Sigmoid colon (tissue), 7 donors: ENCODE measurements around the gene TYW1B. TPM values are rescaled to one million over a fixed set of nuclear protein-coding genes. Genes with fewer than 3 reads are reported as not detected.
"Not testable (repeated sequence)": the region's sequence is repeated elsewhere in the genome, so short reads cannot be mapped to it uniquely, and the experiment has no call there.

ENCODE experiments used
- DNase-seq: peaks from one replicate; pipeline ENCODE4 v3.0.0-alpha.2; 2019
- H3K27ac ChIP-seq, 4 donors: fragments of 200-600 bp; sonication (generic); one replicate each; pipeline ENCODE4 v1.5.1; 2016 to 2019; ENCODE audit warnings: mild to moderate bottlenecking in 1 of 4
- H3K27me3 ChIP-seq, 3 donors: fragments of 200-600 bp; sonication (generic); one replicate each; pipeline ENCODE4 v1.5.1; 2019; ENCODE audit warnings: mild to moderate bottlenecking in 1 of 3
- H3K36me3 ChIP-seq, 4 donors: fragments of 200-600 bp; sonication (generic); one replicate each; pipeline ENCODE4 v1.5.1; 2016 to 2019
- H3K4me1 ChIP-seq, 4 donors: fragments of 200-600 bp; sonication (generic); one replicate each; pipeline ENCODE4 v1.5.1; 2017 to 2019
- H3K4me3 ChIP-seq, 4 donors: fragments of 200-600 bp; sonication (generic); one replicate each; pipeline ENCODE4 v1.5.1; 2017 to 2019; ENCODE audit warnings: mild to moderate bottlenecking in 2 of 4, moderate library complexity in 1 of 4
- H3K9me3 ChIP-seq, 4 donors: fragments of 200-600 bp in 3 of 4; sonication (generic) in 3 of 4; one replicate each; pipeline versions ENCODE4 v1.5.1 to v1.6.1; 2013 to 2019
- POLR2A ChIP-seq, 2 donors: fragments of 450-650 bp; IDR thresholded peaks; one replicate each; pipeline ENCODE4 v1.6.1; 2016; ENCODE audit warnings: antibody characterized with exemption in 2 of 2, mild to moderate bottlenecking in 2 of 2, moderate library complexity in 2 of 2
- POLR2AphosphoS5 ChIP-seq, 4 donors: sonication (generic); formaldehyde crosslinking; IDR thresholded peaks; one replicate each; pipeline ENCODE4 v1.6.1; 2017; ENCODE audit warnings: antibody characterized with exemption in 4 of 4
- WGBS, 2 donors: extraction: QIAGEN DNeasy Blood & Tissue Kit; methylation state at CpG; one replicate each; pipeline ENCODE4 v1.1.7; 2013; 5-methylcytosine and 5-hydroxymethylcytosine counted together
- intact Hi-C: fragments of 100-400 bp; cut with DNase I; formaldehyde crosslinking; loops from one replicate; pipeline ENCODE4 v1.15.1; 2023
- polyA plus RNA-seq, 3 donors: library from polyadenylated mRNA; stranded (reverse); fragments of 200-250 nt; gene quantifications; one replicate each; pipeline ENCODE4 v1.2.3, GENCODE V29; 2013
- total RNA-seq, 4 donors: library from RNA; depleted of rRNA; stranded (reverse); fragments of >200 nt; gene quantifications; one replicate each; pipeline ENCODE4 v1.1.0, GENCODE V29; 2016
- TF ChIP-seq, protein P1 (sequence below), 4 experiments: fragments of 450-650 bp in 3 of 4; fragments of 200-600 bp in 1 of 4; IDR thresholded peaks; one replicate each; pipeline ENCODE4 v1.5.1; 2016 to 2019; ENCODE audit warnings: antibody characterized with exemption in 4 of 4, mild to moderate bottlenecking in 3 of 4, moderate library complexity in 2 of 4
- donor health status: healthy with polysubstance abuse.
- donor health status: Bipolar disorder and iron deficiency.
- donor health status: healthy.

Gene TYW1B, protein sequence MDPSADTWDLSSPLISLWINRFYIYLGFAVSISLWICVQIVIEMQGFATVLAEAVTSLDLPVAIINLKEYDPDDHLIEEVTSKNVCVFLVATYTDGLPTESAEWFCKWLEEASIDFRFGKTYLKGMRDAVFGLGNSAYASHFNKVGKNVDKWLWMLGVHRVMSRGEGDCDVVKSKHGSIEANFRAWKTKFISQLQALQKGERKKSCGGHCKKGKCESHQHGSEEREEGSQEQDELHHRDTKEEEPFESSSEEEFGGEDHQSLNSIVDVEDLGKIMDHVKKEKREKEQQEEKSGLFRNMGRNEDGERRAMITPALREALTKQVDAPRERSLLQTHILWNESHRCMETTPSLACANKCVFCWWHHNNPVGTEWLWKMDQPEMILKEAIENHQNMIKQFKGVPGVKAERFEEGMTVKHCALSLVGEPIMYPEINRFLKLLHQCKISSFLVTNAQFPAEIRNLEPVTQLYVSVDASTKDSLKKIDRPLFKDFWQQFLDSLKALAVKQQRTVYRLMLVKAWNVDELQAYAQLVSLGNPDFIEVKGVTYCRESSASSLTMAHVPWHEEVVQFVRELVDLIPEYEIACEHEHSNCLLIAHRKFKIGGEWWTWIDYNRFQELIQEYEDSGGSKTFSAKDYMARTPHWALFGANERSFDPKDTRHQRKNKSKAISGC
- total RNA-seq (1 to 10 TPM; 1.9 to 5.6 (median 2.9) TPM), polyA plus RNA-seq (1 to 10 TPM; 1.4 to 2.4 (median 2.1) TPM)

DNA sequence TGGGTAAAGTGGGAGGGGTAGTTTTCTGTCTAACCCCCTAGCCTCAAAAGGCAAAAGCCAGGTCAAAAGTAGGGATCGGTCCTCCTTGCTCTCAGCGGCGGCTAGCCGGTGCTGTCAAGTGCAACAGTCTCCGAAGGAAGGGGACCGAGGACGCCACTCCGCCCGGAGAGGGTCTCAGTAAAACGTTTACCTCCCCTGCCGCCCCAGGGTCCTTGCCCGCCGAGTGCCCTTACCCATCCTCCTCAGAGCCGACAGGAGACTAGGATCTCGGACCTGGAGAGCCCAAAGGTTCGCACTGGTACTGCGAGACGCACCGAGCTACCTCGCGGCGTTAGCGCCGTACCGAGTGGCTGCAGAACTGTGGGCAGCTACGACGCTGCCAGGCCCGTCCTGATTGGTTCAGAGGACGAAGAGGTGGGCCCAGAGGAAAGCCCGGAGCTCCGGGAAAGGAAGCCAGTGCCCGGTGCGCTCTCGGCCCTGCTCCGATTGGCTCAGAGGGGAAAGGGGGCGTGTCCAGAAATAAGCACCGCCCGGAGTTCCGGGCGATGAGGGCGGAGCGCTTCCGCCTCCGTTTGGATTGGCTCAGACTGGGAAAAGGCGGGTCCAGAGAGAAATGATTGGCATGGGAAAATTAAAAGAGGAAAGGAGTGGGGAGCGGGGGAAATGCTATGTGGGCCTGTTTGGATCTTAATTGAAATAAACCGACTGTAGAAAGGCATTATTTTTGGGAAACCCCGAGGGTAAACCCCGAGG, at the start of gene TYW1B:
Gene TYW1B, minus strand, starts transcription at position 362 of the 753 bp plus-strand sequence. Its CDS starts 125 bp downstream, at position 237.
- Histone ChIP-seq H3K4me3 (peak within 1 kb of the TSS; percentile 70 to 85 (median 75)), H3K27ac (peak within 1 kb of the TSS; percentile 96 to 100 (median 98)), H3K4me1 (peaks cover 0 to 34% (median 30%) of the 10 kb centered on the region in 4 donors), H3K36me3 (peaks cover 3 to 21% (median 15%) of the 10 kb centered on the region in 4 donors)
- peak; percentile 95 to 99 (median 96) for TF ChIP-seq POLR2AphosphoS5 (IDR thresholded peaks at IDR 0.05)
- TF ChIP-seq, protein P1, sequence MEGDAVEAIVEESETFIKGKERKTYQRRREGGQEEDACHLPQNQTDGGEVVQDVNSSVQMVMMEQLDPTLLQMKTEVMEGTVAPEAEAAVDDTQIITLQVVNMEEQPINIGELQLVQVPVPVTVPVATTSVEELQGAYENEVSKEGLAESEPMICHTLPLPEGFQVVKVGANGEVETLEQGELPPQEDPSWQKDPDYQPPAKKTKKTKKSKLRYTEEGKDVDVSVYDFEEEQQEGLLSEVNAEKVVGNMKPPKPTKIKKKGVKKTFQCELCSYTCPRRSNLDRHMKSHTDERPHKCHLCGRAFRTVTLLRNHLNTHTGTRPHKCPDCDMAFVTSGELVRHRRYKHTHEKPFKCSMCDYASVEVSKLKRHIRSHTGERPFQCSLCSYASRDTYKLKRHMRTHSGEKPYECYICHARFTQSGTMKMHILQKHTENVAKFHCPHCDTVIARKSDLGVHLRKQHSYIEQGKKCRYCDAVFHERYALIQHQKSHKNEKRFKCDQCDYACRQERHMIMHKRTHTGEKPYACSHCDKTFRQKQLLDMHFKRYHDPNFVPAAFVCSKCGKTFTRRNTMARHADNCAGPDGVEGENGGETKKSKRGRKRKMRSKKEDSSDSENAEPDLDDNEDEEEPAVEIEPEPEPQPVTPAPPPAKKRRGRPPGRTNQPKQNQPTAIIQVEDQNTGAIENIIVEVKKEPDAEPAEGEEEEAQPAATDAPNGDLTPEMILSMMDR (IDR thresholded peaks at IDR 0.05), result peak in 2 of 4 experiments; percentile 8 to 17
- TF ChIP-seq POLR2A (IDR thresholded peaks at IDR 0.05), result peak; percentile 80 to 87
- not testable (repeated sequence) for H3K9me3 ChIP-seq, H3K27me3 ChIP-seq
- intact Hi-C loops, result loop anchor here (2.0 to 5.0 kb wide), 2 partner anchors 51 to 99 kb away; partner anchors contain the start of gene POM121
- peak; percentile 99 for DNase-seq
- WGBS, 2 donors, result 0% methylated on average over 49 of the region's 49 CpGs

- H3K4me1 ChIP-seq, H3K4me3 ChIP-seq, DNase-seq, H3K27ac ChIP-seq, H3K27me3 ChIP-seq, H3K9me3 ChIP-seq, H3K36me3 ChIP-seq, intact Hi-C loops: not testable (repeated sequence)
- 49 to 55% methylated on average over 6 of the region's 7 CpGs for WGBS, 2 donors
Measured at GRCh38 chr7:72867591-72867990, 39.6 kb upstream of the TYW1B start.

DNA sequence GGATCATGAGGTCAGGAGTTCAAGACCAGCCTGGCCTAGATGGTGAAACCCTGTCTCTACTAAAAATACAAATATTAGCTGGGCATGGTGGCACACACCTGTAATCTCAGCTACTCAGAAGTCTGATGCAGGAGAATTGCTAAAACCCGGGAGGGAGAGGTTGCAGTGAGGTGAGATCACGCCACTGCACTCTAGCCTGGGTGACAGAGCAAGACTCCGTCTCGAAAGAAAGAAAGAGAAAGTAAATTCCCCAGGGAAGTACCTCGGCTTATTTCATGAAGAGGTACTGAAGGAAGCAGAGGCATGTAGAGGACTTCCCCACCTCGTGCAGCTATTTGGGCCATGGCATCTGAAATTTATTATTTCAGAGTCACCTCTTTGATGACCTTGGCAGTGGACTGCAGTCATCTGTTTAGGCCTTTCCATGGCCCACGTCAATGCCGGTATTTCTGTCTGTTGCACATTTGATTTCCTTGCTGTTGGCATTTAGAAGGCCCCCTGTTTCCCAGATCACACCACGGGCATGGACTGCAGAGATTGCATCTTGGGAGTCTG, 30.9 kb upstream of the TYW1B start:
- H3K4me3 ChIP-seq, H3K27me3 ChIP-seq, H3K36me3 ChIP-seq, H3K27ac ChIP-seq, DNase-seq, H3K4me1 ChIP-seq, H3K9me3 ChIP-seq, intact Hi-C loops: not testable (repeated sequence)
- 81 to 86% methylated on average over 9 of the region's 9 CpGs for WGBS, 2 donors

DNA sequence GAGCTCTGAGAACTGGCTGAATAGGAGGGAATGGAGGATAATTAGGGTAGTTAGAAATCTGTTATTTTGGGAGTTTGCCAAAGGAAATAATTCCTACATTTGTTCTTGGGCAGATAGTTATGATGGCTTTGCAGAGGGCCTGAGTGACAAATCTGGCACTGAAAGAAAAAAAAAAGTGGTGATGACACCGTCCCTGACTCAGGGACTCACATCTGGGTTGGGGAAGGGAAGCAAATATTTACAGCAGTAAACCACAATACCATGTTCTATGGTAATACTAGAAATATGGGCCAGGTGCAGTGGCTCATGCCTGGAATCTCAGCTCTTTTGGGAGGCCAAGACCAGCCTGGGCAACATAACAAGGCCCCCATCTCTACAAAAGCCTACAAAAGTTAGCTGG, 29.9 kb upstream of the TYW1B start:
- H3K4me1 ChIP-seq, DNase-seq, H3K27ac ChIP-seq, H3K9me3 ChIP-seq, H3K36me3 ChIP-seq, intact Hi-C loops, H3K27me3 ChIP-seq, H3K4me3 ChIP-seq: not testable (repeated sequence)
- WGBS, 2 donors, result 20 to 37% methylated on average over 1 of the region's 1 CpG

DNA sequence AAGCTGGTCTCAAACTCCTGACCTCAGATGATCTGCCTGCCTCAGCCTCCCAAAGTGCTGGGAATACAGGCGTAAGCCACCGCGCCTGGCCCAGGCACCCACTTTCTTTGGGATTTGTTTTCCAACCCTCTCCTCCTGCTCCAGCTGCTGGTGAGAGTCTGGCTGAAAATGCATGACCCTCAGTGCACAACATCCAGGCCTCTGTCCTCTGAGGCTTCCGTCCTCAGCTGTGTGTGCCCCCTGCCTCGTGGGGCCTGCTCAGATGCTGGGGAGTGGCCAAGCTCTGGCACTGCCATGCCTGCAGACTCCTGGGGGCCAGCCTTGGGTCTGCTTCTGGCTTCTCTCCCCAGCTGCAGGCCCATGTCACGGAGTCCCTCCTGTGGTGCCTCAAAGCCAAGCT, 27.3 kb upstream of the TYW1B start:
- WGBS, 2 donors, result 88 to 91% methylated on average over 6 of the region's 6 CpGs
- H3K27ac ChIP-seq, H3K36me3 ChIP-seq, H3K4me1 ChIP-seq, H3K9me3 ChIP-seq, H3K27me3 ChIP-seq, intact Hi-C loops, DNase-seq, H3K4me3 ChIP-seq: not testable (repeated sequence)

GRCh38 chr7:72852937-72853336, 24.9 kb upstream of the TYW1B start:
- intact Hi-C loops, H3K9me3 ChIP-seq: not testable (repeated sequence)
- WGBS, 2 donors, result 79 to 95% methylated on average over 1 of the region's 2 CpGs

GRCh38 chr7:72850746-72851145, 22.7 kb upstream of the TYW1B start:
- DNase-seq, H3K27ac ChIP-seq, H3K36me3 ChIP-seq, H3K4me1 ChIP-seq, H3K4me3 ChIP-seq, intact Hi-C loops, H3K9me3 ChIP-seq, H3K27me3 ChIP-seq: not testable (repeated sequence)
- 67 to 86% methylated on average over 3 of the region's 3 CpGs for WGBS, 2 donors

More at GRCh38 chr7:72852937-72853336, 24.9 kb upstream of the TYW1B start:
- H3K4me3 ChIP-seq, H3K36me3 ChIP-seq, DNase-seq, H3K4me1 ChIP-seq, H3K27me3 ChIP-seq, H3K27ac ChIP-seq: not testable (repeated sequence)

DNA sequence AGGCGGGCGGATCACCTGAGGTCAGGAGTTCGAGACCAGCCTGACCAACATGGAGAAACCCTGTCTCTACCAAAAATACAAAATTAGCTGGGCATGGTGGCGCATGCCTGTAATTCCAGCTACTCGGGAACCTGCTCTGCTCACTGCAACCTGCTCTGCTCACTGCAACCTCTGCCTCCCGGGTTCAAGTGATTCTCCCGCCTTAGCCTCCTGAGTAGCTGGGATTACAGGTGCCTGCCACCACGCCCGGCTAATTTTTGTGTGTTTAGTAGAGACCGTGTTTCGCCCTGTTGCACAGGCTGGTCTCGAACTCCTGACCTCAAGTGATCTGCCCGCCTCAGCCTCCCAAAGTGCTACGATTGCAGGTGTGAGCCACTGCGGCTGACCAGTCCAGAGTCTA, 16.1 kb upstream of the TYW1B start:
- H3K4me1 ChIP-seq, H3K27ac ChIP-seq, DNase-seq, H3K27me3 ChIP-seq, H3K9me3 ChIP-seq, intact Hi-C loops, H3K36me3 ChIP-seq, H3K4me3 ChIP-seq: not testable (repeated sequence)
- WGBS, 2 donors, result 93% methylated on average over 15 of the region's 15 CpGs

- H3K27ac ChIP-seq, DNase-seq, H3K9me3 ChIP-seq, H3K27me3 ChIP-seq, H3K4me1 ChIP-seq, H3K4me3 ChIP-seq, intact Hi-C loops, H3K36me3 ChIP-seq: not testable (repeated sequence)
- WGBS, 2 donors, result 88 to 96% methylated on average over 4 of the region's 4 CpGs
Measured at GRCh38 chr7:72843166-72843565, 15.2 kb upstream of the TYW1B start.

GRCh38 chr7:72840966-72841511, 13.0 kb upstream of the TYW1B start:
- DNase-seq, H3K4me1 ChIP-seq, H3K4me3 ChIP-seq, intact Hi-C loops, H3K27me3 ChIP-seq, H3K27ac ChIP-seq, H3K9me3 ChIP-seq: not testable (repeated sequence)
- 88 to 93% methylated on average over 6 of the region's 6 CpGs for WGBS, 2 donors
- H3K36me3 ChIP-seq, result peaks cover 0 to 28% (median 10%) of the 10 kb centered on the region in 4 donors
